Mononuclear cell (primary cell): ENCODE measurements around the gene OTOG. TPM values are rescaled to one million over a fixed set of nuclear protein-coding genes. Genes with fewer than 3 reads are reported as not detected.

Experiments used
- H3K27me3 ChIP-seq: 2 replicates; pipeline ENCODE4 v1.6.0; 2011; ENCODE audit warnings: low read length, control low read depth; ENCODE audit not compliant: insufficient read depth
- H3K4me1 ChIP-seq: 2 replicates; pipeline ENCODE4 v1.5.1; 2011; ENCODE audit warnings: mild to moderate bottlenecking, low read length, control low read depth; ENCODE audit not compliant: insufficient read depth
- H3K4me3 ChIP-seq: 2 replicates; pipeline ENCODE4 v1.5.1; 2011; ENCODE audit warnings: mild to moderate bottlenecking, low read length, moderate library complexity
- H3K9me3 ChIP-seq: 2 replicates; pipeline ENCODE4 v1.5.1; 2011; ENCODE audit warnings: low read depth, mild to moderate bottlenecking, control low read depth, low read length
- total RNA-seq: library from RNA; depleted of rRNA; stranded (reverse); fragments of >200 nt; gene quantifications from one replicate; pipeline ENCODE4 v1.2.3, GENCODE V29; 2012

OTOG gene
- total RNA-seq, 1 donor, result not detected

GRCh38 chr11:17574141-17575091 lies 27.4 kb downstream of the OTOG start:
- no peaks in the 10 kb centered on the region for H3K4me1 ChIP-seq
- no peak overlapping the region for H3K4me3 ChIP-seq
- H3K9me3 ChIP-seq, result no peaks in the 10 kb centered on the region
- no peaks in the 10 kb centered on the region for H3K27me3 ChIP-seq

- Histone ChIP-seq H3K9me3 (no peaks in the 10 kb centered on the region), H3K27me3 (no peaks in the 10 kb centered on the region), H3K4me3 (no peak overlapping the region), H3K4me1 (no peaks in the 10 kb centered on the region)
Observed at GRCh38 chr11:17575431-17576425, 28.7 kb downstream of the OTOG start.

GRCh38 chr11:17578296-17578695 lies 31.2 kb downstream of the OTOG start:
- Histone ChIP-seq H3K27me3 (peaks cover 2% of the 10 kb centered on the region), H3K4me1 (no peaks in the 10 kb centered on the region), H3K4me3 (no peak overlapping the region)

GRCh38 chr11:17578958-17579357 lies 31.9 kb downstream of the OTOG start:
- Histone ChIP-seq H3K4me1 (no peaks in the 10 kb centered on the region), H3K27me3 (peaks cover 4% of the 10 kb centered on the region), H3K9me3 (no peaks in the 10 kb centered on the region)

More at GRCh38 chr11:17578296-17578695, 31.2 kb downstream of the OTOG start:
- H3K9me3 ChIP-seq, result no peaks in the 10 kb centered on the region

GRCh38 chr11:17579451-17579850 lies 32.4 kb downstream of the OTOG start:
- Histone ChIP-seq H3K4me3 (no peak overlapping the region), H3K9me3 (no peaks in the 10 kb centered on the region), H3K4me1 (no peaks in the 10 kb centered on the region), H3K27me3 (peaks cover 4% of the 10 kb centered on the region)

More at GRCh38 chr11:17578958-17579357, 31.9 kb downstream of the OTOG start:
- H3K4me3 ChIP-seq, result no peak overlapping the region

GRCh38 chr11:17580271-17580670 lies 33.2 kb downstream of the OTOG start:
- no peak overlapping the region for H3K4me3 ChIP-seq

GRCh38 chr11:17581036-17581731 lies 34.1 kb downstream of the OTOG start:
- Histone ChIP-seq H3K9me3 (no peaks in the 10 kb centered on the region), H3K4me1 (no peaks in the 10 kb centered on the region), H3K4me3 (no peak overlapping the region), H3K27me3 (peaks cover 4% of the 10 kb centered on the region)

More at GRCh38 chr11:17580271-17580670, 33.2 kb downstream of the OTOG start:
- Histone ChIP-seq H3K27me3 (peaks cover 4% of the 10 kb centered on the region), H3K4me1 (no peaks in the 10 kb centered on the region), H3K9me3 (no peaks in the 10 kb centered on the region)

GRCh38 chr11:17581732-17582053 lies 34.6 kb downstream of the OTOG start:
- H3K4me3 ChIP-seq, result no peak overlapping the region
- H3K9me3 ChIP-seq, result no peaks in the 10 kb centered on the region
- no peaks in the 10 kb centered on the region for H3K4me1 ChIP-seq
- peaks cover 4% of the 10 kb centered on the region for H3K27me3 ChIP-seq

- H3K4me3 ChIP-seq, result no peak overlapping the region
- H3K9me3 ChIP-seq, result no peaks in the 10 kb centered on the region
- H3K27me3 ChIP-seq, result peaks cover 4% of the 10 kb centered on the region
- no peaks in the 10 kb centered on the region for H3K4me1 ChIP-seq
Observed at GRCh38 chr11:17585911-17586695, 39.0 kb downstream of the OTOG start.

GRCh38 chr11:17588166-17588565 lies 41.1 kb downstream of the OTOG start:
- H3K27me3 ChIP-seq, result peaks cover 3% of the 10 kb centered on the region
- no peaks in the 10 kb centered on the region for H3K9me3 ChIP-seq
- H3K4me3 ChIP-seq, result no peak overlapping the region
- no peaks in the 10 kb centered on the region for H3K4me1 ChIP-seq

GRCh38 chr11:17588721-17589120 lies 41.7 kb downstream of the OTOG start:
- H3K27me3 ChIP-seq, result no peaks in the 10 kb centered on the region
- H3K9me3 ChIP-seq, result no peaks in the 10 kb centered on the region
- H3K4me1 ChIP-seq, result no peaks in the 10 kb centered on the region
- no peak overlapping the region for H3K4me3 ChIP-seq

- Histone ChIP-seq H3K4me1 (no peaks in the 10 kb centered on the region), H3K9me3 (no peaks in the 10 kb centered on the region), H3K27me3 (no peaks in the 10 kb centered on the region), H3K4me3 (no peak overlapping the region)
Observed at GRCh38 chr11:17590463-17590862, 43.4 kb downstream of the OTOG start.

- Histone ChIP-seq H3K9me3 (no peaks in the 10 kb centered on the region), H3K4me3 (no peak overlapping the region), H3K27me3 (no peaks in the 10 kb centered on the region), H3K4me1 (no peaks in the 10 kb centered on the region)
Observed at GRCh38 chr11:17591293-17591692, 44.2 kb downstream of the OTOG start.
